Heart left ventricle (tissue), 16 donors: ENCODE results near the gene PPP1R37. TPM values are rescaled to one million over a fixed set of nuclear protein-coding genes. Genes with fewer than 3 reads are reported as not detected.

ENCODE experiments used
- ATAC-seq, 4 donors: fragments of 200-7000 bp; cut with Tn5 transposase; one replicate each; pipeline ENCODE4 v1.9.1; 2020 to 2022; ENCODE audit warnings: moderate library complexity in 4 of 4, mild to moderate bottlenecking in 3 of 4, moderate number of reproducible peaks in 1 of 4
- DNase-seq, 5 donors: peaks; one replicate each; pipeline ENCODE4 v3.0.0-alpha.2; 2020
- H3K27ac ChIP-seq, 12 donors: fragments of 200-600 bp; sonication (generic) in 4 of 12; one replicate each; pipeline versions ENCODE4 v1.5.0 to v1.8.0; 2016 to 2022; ENCODE audit warnings: mild to moderate bottlenecking in 2 of 12
- H3K27me3 ChIP-seq, 9 donors: fragments of 200-600 bp; sonication (generic) in 2 of 9; one replicate each; pipeline versions ENCODE4 v1.5.1 to v1.8.0; 2016 to 2022; ENCODE audit warnings: mild to moderate bottlenecking in 3 of 9
- H3K36me3 ChIP-seq, 9 donors: fragments of 200-600 bp; sonication (generic) in 2 of 9; one replicate each; pipeline versions ENCODE4 v1.5.0 to v1.8.0; 2018 to 2022; ENCODE audit warnings: mild to moderate bottlenecking in 2 of 9
- H3K4me1 ChIP-seq, 12 donors: fragments of 200-600 bp; sonication (generic) in 4 of 12; one replicate each; pipeline versions ENCODE4 v1.5.0 to v1.8.0; 2016 to 2022; ENCODE audit warnings: mild to moderate bottlenecking in 3 of 12
- H3K4me3 ChIP-seq, 12 donors: fragments of 200-600 bp; sonication (generic) in 4 of 12; one replicate each; pipeline versions ENCODE4 v1.5.0 to v1.8.0; 2017 to 2022; ENCODE audit warnings: mild to moderate bottlenecking in 9 of 12, moderate library complexity in 4 of 12
- H3K9me3 ChIP-seq, 12 donors: fragments of 200-600 bp; sonication (generic) in 4 of 12; one replicate each; pipeline versions ENCODE4 v1.5.0 to v1.8.0; 2016 to 2022; ENCODE audit warnings: mild to moderate bottlenecking in 1 of 12
- POLR2A ChIP-seq, 2 donors: fragments of 450-650 bp; IDR thresholded peaks; one replicate each; pipeline ENCODE4 v1.6.1; 2017; ENCODE audit warnings: antibody characterized with exemption in 2 of 2, mild to moderate bottlenecking in 2 of 2, moderate library complexity in 2 of 2
- WGBS, 4 donors: extraction: QIAGEN DNeasy Blood & Tissue Kit in 2 of 4; methylation state at CpG; one replicate each; pipeline versions ENCODE4 v1.1.5 to v1.1.7; 2013 to 2018; 5-methylcytosine and 5-hydroxymethylcytosine counted together
- intact Hi-C, 10 donors: fragments of 100-400 bp; cut with DNase I; formaldehyde crosslinking; loops; one replicate each; pipeline versions ENCODE4 v1.11.1 to v1.14.2; 2022
- polyA plus RNA-seq, 2 donors: library from polyadenylated mRNA; stranded (reverse); fragments of 200-250 nt; gene quantifications; one replicate each; pipeline ENCODE4 v1.2.3, GENCODE V29; 2013
- total RNA-seq, 9 donors: library from RNA; depleted of rRNA in 2 of 9; stranded (reverse); fragments of >200 nt in 2 of 9; fragmentation: NEBNext Ultra II Directional in 3 of 9; extraction: Animal tissue kit (Norgen Biotek cat#: 25700) in 3 of 9; gene quantifications; one replicate each; pipeline versions ENCODE4 v1.1.0 to v1.2.4, GENCODE V29; 2016 to 2023
- TF ChIP-seq, protein P1 (sequence below), 12 donors: fragments of 200-600 bp; sonication (generic) in 4 of 12; IDR thresholded peaks; one replicate each; pipeline versions ENCODE4 v1.5.0 to v1.8.0; 2018 to 2022; ENCODE audit warnings: antibody characterized with exemption in 12 of 12, mild to moderate bottlenecking in 5 of 12
- donor health status: ischemic (EF 13 %, LVEDD 7.1; RV severe dilation, severe dysfunction).
- donor health status: healthy with polysubstance abuse.
- donor health status: DM: no; HTN: yes; CAD: no.
- donor health status: DM: no; HTN: no; CAD: no.
- donor health status: ischemic (EF 25% LVEDD 6.9; RV normal size, moderate dysfunction).
- donor health status: ischemic (EF 25% LVEDD 5.7; RV mildly dilated, moderate dysfunction).
- donor health status: healthy.
- donor health status: DM: yes; HTN: yes; CAD: no.
- donor health status: ischemic (EF 35%, LVEDD 5.7; RV mildly dilated, moderate dysfunction).
- donor health status: nonischemic (EF 11% LVEDD 7.7; RV severe dilation, severe dysfunction).
- donor health status: DM: yes; HTN: yes; CAD: no.
- donor health status: PGD.
- donor health status: ischemic (EF 29% LVEDD 5.4; RV normal size, mild dysfunction).
- donor health status: nonischemic (EF 23%, LVEDD 6.1; RV moderate dilation, normal function).

Gene PPP1R37
- total and polyA plus RNA-seq, 11 donors, result 16.0 to 33.7 (median 18.9) TPM

DNA sequence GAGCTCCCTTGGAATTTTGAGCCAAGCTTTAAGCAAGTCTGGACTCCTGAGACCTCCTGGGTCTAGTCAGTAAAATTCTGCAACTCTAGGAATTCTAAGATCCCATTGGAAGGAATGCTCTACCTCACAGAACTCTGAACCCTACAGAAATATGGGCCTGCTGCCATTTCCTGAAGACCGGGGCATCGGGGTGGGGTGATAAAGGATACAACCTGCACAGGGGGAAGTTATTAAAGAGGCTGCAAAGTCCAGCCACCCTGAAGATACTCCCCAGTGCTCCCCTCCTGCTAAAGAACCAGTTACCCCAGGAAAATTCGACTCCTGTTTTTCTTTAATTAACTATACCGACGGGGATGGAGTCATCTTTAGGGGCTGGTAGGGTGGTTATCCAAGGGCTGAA lies 2.4 kb upstream of the PPP1R37 start:
- TF ChIP-seq POLR2A (IDR thresholded peaks at IDR 0.05), result no peak
- peak overlapping the region in 6 of 12 donors; percentile 25 to 95 (median 70) for H3K27ac ChIP-seq
- no peaks in the 10 kb centered on the region for H3K27me3 ChIP-seq
- ATAC-seq (no peak), DNase-seq (no peak)
- intact Hi-C loops, result loop anchor here in 5 of 10 donors (1.0 to 10.0 kb wide), 6 partner anchors 11 to 162 kb away; partner anchors contain the start of genes BLOC1S3 (in 3 of the 5), TRAPPC6A (in 3 of the 5), EXOC3L2 (in 1 of the 5) and GEMIN7 (in 1 of the 5)
- peak overlapping the region in 9 of 12 donors; percentile 65 to 99 (median 97) for H3K4me3 ChIP-seq
- H3K9me3 ChIP-seq, result no peaks in the 10 kb centered on the region
- WGBS, 4 donors, result 43 to 52% (median 47%) methylated on average over 5 of the region's 5 CpGs
- peaks cover 0 to 24% (median 13%) of the 10 kb centered on the region in 9 donors for H3K36me3 ChIP-seq
- peaks cover 10 to 42% (median 29%) of the 10 kb centered on the region in 12 donors for H3K4me1 ChIP-seq

DNA sequence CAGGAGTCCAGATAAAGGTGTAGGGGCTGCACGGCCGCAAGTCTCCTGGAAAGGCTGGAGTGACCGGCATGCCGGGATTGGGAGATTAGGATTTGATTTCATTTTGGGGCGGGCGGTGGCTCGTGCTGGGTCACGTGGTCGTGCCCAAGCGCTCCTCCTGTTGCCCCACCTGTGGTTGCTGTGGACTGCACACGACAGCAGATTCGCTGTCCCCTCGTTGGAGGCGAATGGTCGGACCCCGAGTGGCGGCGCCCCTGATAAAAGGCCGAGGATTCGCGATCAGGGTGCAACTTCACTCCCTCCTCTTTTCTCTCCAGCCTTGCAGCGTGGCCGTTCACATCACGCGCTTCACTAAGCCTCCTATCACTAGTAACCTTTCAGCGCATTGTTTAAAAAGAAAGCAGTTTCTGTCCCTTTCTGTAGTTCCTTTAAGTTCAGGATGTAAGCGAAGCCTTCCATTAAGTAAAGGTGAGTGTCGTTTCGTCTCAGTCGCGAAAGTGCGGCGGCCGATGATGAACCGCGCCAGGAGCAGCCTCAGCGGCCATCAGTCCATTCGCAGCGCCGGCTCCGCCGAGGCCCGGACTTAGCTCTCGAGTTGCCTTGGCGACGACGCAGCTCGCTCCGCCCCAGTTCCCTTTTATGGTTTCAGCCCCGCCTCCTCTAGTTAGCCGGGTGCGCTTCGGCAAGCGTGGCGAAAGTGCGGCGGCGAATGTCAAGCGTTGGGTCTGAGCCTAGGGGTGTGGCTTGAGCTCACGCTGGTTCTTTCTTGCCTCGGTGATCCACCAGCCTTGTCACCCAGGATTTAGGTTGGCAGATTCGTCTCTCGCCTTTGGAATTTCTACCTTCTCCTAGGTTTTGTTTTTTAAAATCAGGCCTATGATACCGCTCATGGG lies 1.7 kb upstream of the PPP1R37 start:
- intact Hi-C loops, result loop anchor here in 5 of 10 donors (1.0 to 10.0 kb wide), 6 partner anchors 12 to 161 kb away; partner anchors contain the start of genes BLOC1S3 (in 3 of the 5), TRAPPC6A (in 3 of the 5), EXOC3L2 (in 1 of the 5) and GEMIN7 (in 1 of the 5)
- ATAC-seq, result peak; percentile 92 to 97 (median 94)
- Histone ChIP-seq H3K4me3 (peak overlapping the region; percentile 65 to 99 (median 96)), H3K36me3 (peaks cover 0 to 21% (median 13%) of the 10 kb centered on the region in 9 donors), H3K27me3 (no peaks in the 10 kb centered on the region), H3K4me1 (peaks cover 10 to 48% (median 35%) of the 10 kb centered on the region in 12 donors), H3K27ac (peak overlapping the region; percentile 21 to 96 (median 89)), H3K9me3 (no peaks in the 10 kb centered on the region)
- 6 to 10% (median 8%) methylated on average over 59 to 64 of the region's 64 CpGs for WGBS, 4 donors
- TF ChIP-seq, protein P1, sequence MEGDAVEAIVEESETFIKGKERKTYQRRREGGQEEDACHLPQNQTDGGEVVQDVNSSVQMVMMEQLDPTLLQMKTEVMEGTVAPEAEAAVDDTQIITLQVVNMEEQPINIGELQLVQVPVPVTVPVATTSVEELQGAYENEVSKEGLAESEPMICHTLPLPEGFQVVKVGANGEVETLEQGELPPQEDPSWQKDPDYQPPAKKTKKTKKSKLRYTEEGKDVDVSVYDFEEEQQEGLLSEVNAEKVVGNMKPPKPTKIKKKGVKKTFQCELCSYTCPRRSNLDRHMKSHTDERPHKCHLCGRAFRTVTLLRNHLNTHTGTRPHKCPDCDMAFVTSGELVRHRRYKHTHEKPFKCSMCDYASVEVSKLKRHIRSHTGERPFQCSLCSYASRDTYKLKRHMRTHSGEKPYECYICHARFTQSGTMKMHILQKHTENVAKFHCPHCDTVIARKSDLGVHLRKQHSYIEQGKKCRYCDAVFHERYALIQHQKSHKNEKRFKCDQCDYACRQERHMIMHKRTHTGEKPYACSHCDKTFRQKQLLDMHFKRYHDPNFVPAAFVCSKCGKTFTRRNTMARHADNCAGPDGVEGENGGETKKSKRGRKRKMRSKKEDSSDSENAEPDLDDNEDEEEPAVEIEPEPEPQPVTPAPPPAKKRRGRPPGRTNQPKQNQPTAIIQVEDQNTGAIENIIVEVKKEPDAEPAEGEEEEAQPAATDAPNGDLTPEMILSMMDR (IDR thresholded peaks at IDR 0.05), result no peak
- peak in 1 of 2 donors; percentile 37 for TF ChIP-seq POLR2A (IDR thresholded peaks at IDR 0.05)
- peak; percentile 98 to 99 (median 99) for DNase-seq

DNA sequence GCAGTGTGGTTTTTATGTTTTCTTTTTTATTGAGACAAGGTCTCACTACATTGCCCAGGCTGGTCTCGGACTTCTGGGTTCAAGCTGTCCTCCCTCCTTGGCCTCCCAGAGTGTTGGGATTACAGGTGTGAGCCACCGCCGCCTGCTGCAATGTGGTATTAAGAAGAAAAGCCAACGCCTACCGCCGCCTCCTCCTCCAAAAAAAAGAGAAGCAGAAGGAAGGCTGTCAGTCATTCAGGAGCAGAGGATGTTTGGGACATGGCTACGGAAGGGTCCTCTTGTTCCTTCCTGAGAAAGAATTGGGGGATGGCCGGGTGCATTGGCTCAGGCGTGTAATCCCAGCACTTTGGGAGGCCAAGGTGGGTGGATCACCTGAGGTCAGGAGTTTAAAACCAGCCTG lies 1.2 kb downstream of the PPP1R37 start:
- H3K4me1 ChIP-seq, result peaks cover 13 to 77% (median 60%) of the 10 kb centered on the region in 12 donors
- intact Hi-C loops, result loop anchor here in 5 of 10 donors (5.0 to 10.0 kb wide), 5 partner anchors 81 to 158 kb away; partner anchors contain the start of genes BLOC1S3 (in 3 of the 5), TRAPPC6A (in 3 of the 5), EXOC3L2 (in 1 of the 5) and MARK4 (in 1 of the 5)

DNA sequence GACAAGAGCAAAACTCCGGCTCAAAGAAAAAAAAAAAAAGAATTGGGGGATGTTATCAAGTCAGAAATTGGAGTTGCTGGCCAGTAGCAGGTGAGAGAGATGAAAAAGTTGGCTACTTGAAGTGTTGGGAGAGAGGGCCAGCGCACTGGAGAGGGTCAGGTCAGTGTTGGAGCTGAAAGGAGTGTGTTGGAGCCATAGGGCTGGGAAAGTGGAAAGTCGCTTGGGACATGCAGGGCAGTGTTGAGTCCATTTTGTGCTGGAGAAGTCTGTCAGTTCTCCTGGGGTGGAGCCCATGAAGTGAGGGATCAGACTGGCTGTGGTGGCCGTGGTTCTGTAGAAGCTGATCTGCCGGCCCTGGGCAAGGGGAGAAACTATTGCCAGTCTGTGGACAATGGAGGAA lies 1.7 kb downstream of the PPP1R37 start:
- intact Hi-C loops, result loop anchor here in 5 of 10 donors (5.0 to 10.0 kb wide), 5 partner anchors 80 to 158 kb away; partner anchors contain the start of genes BLOC1S3 (in 3 of the 5), TRAPPC6A (in 3 of the 5), EXOC3L2 (in 1 of the 5) and MARK4 (in 1 of the 5)
- TF ChIP-seq, protein P1 (IDR thresholded peaks at IDR 0.05), result no peak
- TF ChIP-seq POLR2A (IDR thresholded peaks at IDR 0.05), result no peak
- WGBS, 4 donors, result 76 to 86% (median 81%) methylated on average over 5 of the region's 5 CpGs
- Histone ChIP-seq H3K4me3 (peak overlapping the region in 6 of 12 donors; percentile 96 to 99 (median 98)), H3K27ac (no peak overlapping the region), H3K4me1 (peaks cover 13 to 83% (median 65%) of the 10 kb centered on the region in 12 donors), H3K9me3 (no peaks in the 10 kb centered on the region), H3K36me3 (peaks cover 0 to 9% (median 5%) of the 10 kb centered on the region in 9 donors), H3K27me3 (no peaks in the 10 kb centered on the region)
- no peak for ATAC-seq
- DNase-seq, result no peak

More for the DNA sequence above, 1.2 kb downstream of the PPP1R37 start:
- ATAC-seq, result no peak
- DNase-seq, result no peak
- no peak for TF ChIP-seq POLR2A (IDR thresholded peaks at IDR 0.05)
- TF ChIP-seq, protein P1 (IDR thresholded peaks at IDR 0.05), result no peak
- H3K27me3 ChIP-seq, result no peaks in the 10 kb centered on the region
- no peaks in the 10 kb centered on the region for H3K9me3 ChIP-seq
- peak overlapping the region in 1 of 12 donors; percentile 68 for H3K27ac ChIP-seq
- peaks cover 0 to 10% (median 5%) of the 10 kb centered on the region in 9 donors for H3K36me3 ChIP-seq
- H3K4me3 ChIP-seq, result peak overlapping the region; percentile 65 to 99 (median 96)
- 67 to 69% (median 69%) methylated on average over 9 of the region's 9 CpGs for WGBS, 4 donors
